ENCODE measurements around the gene LRCH1.

LRCH1 gene

GRCh38 chr13:46668302-46668720, 115.3 kb downstream of the LRCH1 start:
- TF ChIP-seq YY1 (IDR thresholded peaks at IDR 0.05; ENCODE audit: low read depth), result no peak
- TF ChIP-seq NFIC (IDR thresholded peaks at IDR 0.05), result no peak
- no peak for TF ChIP-seq CREB1 (IDR thresholded peaks at IDR 0.05; ENCODE audit: low read depth)
- no peak for TF ChIP-seq EGR1 (IDR thresholded peaks at IDR 0.05)
- TF ChIP-seq RAD21 (IDR thresholded peaks at IDR 0.05; ENCODE audit: low read depth), result no peak
- no peak for TF ChIP-seq TCF12 (IDR thresholded peaks at IDR 0.05; ENCODE audit: low read depth)
- TF ChIP-seq TEAD4 (IDR thresholded peaks at IDR 0.05), result no peak
- no peak for TF ChIP-seq ZBTB7A (IDR thresholded peaks at IDR 0.05; ENCODE audit: low read depth)
- no peak for TF ChIP-seq REST (IDR thresholded peaks at IDR 0.05; ENCODE audit: low read depth)
- TF ChIP-seq EP300 (IDR thresholded peaks at IDR 0.05; ENCODE audit: borderline replicate concordance), result no peak
- no peak for TF ChIP-seq MAX (IDR thresholded peaks at IDR 0.05)
- no peak for TF ChIP-seq USF1 (IDR thresholded peaks at IDR 0.05)
- no peak for TF ChIP-seq TAF1 (IDR thresholded peaks at IDR 0.05; ENCODE audit: low read depth)
- no peak for TF ChIP-seq CEBPB (IDR thresholded peaks at IDR 0.05)
- TF ChIP-seq FOXM1 (IDR thresholded peaks at IDR 0.05; ENCODE audit: borderline replicate concordance, low read depth), result no peak

GRCh38 chr13:46668931-46669525, 116.1 kb downstream of the LRCH1 start:
- TF ChIP-seq YY1 (IDR thresholded peaks at IDR 0.05; ENCODE audit: low read depth), result no peak
- TF ChIP-seq MAX (IDR thresholded peaks at IDR 0.05), result no peak
- TF ChIP-seq NFIC (IDR thresholded peaks at IDR 0.05), result no peak
- no peak for TF ChIP-seq CEBPB (IDR thresholded peaks at IDR 0.05)
- no peak for TF ChIP-seq TEAD4 (IDR thresholded peaks at IDR 0.05)
- no peak for TF ChIP-seq ZBTB7A (IDR thresholded peaks at IDR 0.05; ENCODE audit: low read depth)
- TF ChIP-seq USF1 (IDR thresholded peaks at IDR 0.05), result no peak
- TF ChIP-seq EP300 (IDR thresholded peaks at IDR 0.05; ENCODE audit: borderline replicate concordance), result no peak

GRCh38 chr13:46672338-46673090, 119.5 kb downstream of the LRCH1 start:
- TF ChIP-seq EGR1 (IDR thresholded peaks at IDR 0.05) (no peak), TAF1 (IDR thresholded peaks at IDR 0.05; ENCODE audit: low read depth) (no peak), CEBPB (IDR thresholded peaks at IDR 0.05) (no peak)

- TF ChIP-seq FOXM1 (IDR thresholded peaks at IDR 0.05; ENCODE audit: borderline replicate concordance, low read depth), result no peak
- no peak for TF ChIP-seq TEAD4 (IDR thresholded peaks at IDR 0.05)
- no peak for TF ChIP-seq RAD21 (IDR thresholded peaks at IDR 0.05; ENCODE audit: low read depth)
- TF ChIP-seq MAX (IDR thresholded peaks at IDR 0.05), result no peak
- no peak for TF ChIP-seq CREB1 (IDR thresholded peaks at IDR 0.05; ENCODE audit: low read depth)
- TF ChIP-seq EP300 (IDR thresholded peaks at IDR 0.05; ENCODE audit: borderline replicate concordance), result no peak
- TF ChIP-seq EGR1 (IDR thresholded peaks at IDR 0.05), result no peak
- no peak for TF ChIP-seq TAF1 (IDR thresholded peaks at IDR 0.05; ENCODE audit: low read depth)
- no peak for TF ChIP-seq NFIC (IDR thresholded peaks at IDR 0.05)
- no peak for TF ChIP-seq CEBPB (IDR thresholded peaks at IDR 0.05)
- TF ChIP-seq YY1 (IDR thresholded peaks at IDR 0.05; ENCODE audit: low read depth), result no peak
- no peak for TF ChIP-seq TCF12 (IDR thresholded peaks at IDR 0.05; ENCODE audit: low read depth)
- TF ChIP-seq REST (IDR thresholded peaks at IDR 0.05; ENCODE audit: low read depth), result no peak
- TF ChIP-seq ZBTB7A (IDR thresholded peaks at IDR 0.05; ENCODE audit: low read depth), result no peak
Observed at GRCh38 chr13:46675016-46675415, 122.0 kb downstream of the LRCH1 start.

GRCh38 chr13:46676378-46676725, 123.4 kb downstream of the LRCH1 start:
- TF ChIP-seq MAX (IDR thresholded peaks at IDR 0.05), result no peak
- TF ChIP-seq TEAD4 (IDR thresholded peaks at IDR 0.05), result no peak
- TF ChIP-seq CREB1 (IDR thresholded peaks at IDR 0.05; ENCODE audit: low read depth), result no peak
- TF ChIP-seq CEBPB (IDR thresholded peaks at IDR 0.05), result no peak
- TF ChIP-seq EGR1 (IDR thresholded peaks at IDR 0.05), result no peak
- no peak for TF ChIP-seq RAD21 (IDR thresholded peaks at IDR 0.05; ENCODE audit: low read depth)
- TF ChIP-seq TCF12 (IDR thresholded peaks at IDR 0.05; ENCODE audit: low read depth), result no peak
- TF ChIP-seq ZBTB7A (IDR thresholded peaks at IDR 0.05; ENCODE audit: low read depth), result no peak
- no peak for TF ChIP-seq TAF1 (IDR thresholded peaks at IDR 0.05; ENCODE audit: low read depth)
